NCI-H2171 treated with DMSO at 0.1 percent for 48 hours (cell line): ENCODE data around the gene TMEM114.

Source experiments
- DNase-seq: peaks from one replicate; lab custom pipeline; 2025; lab: John Stamatoyannopoulos, UW

TMEM114 gene

GRCh38 chr16:8589900-8590688 is at the start of gene TMEM114:
TMEM114 (minus strand) TSS chr16:8590511; CDS start chr16:8589838, 673 bp downstream.
- DNase-seq, result no peak

GRCh38 chr16:8639694-8640093 is 49.4 kb upstream of the TMEM114 start:
- peak; percentile 8 for DNase-seq

GRCh38 chr16:8634991-8635736 is 44.9 kb upstream of the TMEM114 start:
- no peak for DNase-seq

GRCh38 chr16:8632675-8633182 is 42.4 kb upstream of the TMEM114 start:
- no peak for DNase-seq

- DNase-seq, result no peak
Observed at GRCh38 chr16:8631818-8632465, 41.6 kb upstream of the TMEM114 start.

- no peak for DNase-seq
Observed at GRCh38 chr16:8631373-8631772, 41.1 kb upstream of the TMEM114 start.

- DNase-seq, result no peak
Observed at GRCh38 chr16:8630255-8630953, 40.1 kb upstream of the TMEM114 start.

GRCh38 chr16:8628981-8629725 is 38.8 kb upstream of the TMEM114 start:
- DNase-seq, result no peak

- no peak for DNase-seq
Observed at GRCh38 chr16:8627456-8627855, 37.1 kb upstream of the TMEM114 start.

GRCh38 chr16:8626946-8627345 is 36.6 kb upstream of the TMEM114 start:
- no peak for DNase-seq

GRCh38 chr16:8625491-8626087 is 35.3 kb upstream of the TMEM114 start:
- DNase-seq, result no peak

- no peak for DNase-seq
Observed at GRCh38 chr16:8623634-8624033, 33.3 kb upstream of the TMEM114 start.

- DNase-seq, result no peak
Observed at GRCh38 chr16:8622315-8622656, 32.0 kb upstream of the TMEM114 start.

- peak; percentile 88 for DNase-seq
Observed at GRCh38 chr16:8621572-8622314, 31.4 kb upstream of the TMEM114 start, which contains the start of gene METTL22. METTL22 (plus strand) TSS chr16:8621698; CDS start chr16:8625666, 3,968 bp downstream.

- DNase-seq, result no peak
Observed at GRCh38 chr16:8621222-8621571, 30.9 kb upstream of the TMEM114 start.

GRCh38 chr16:8620535-8620934 is 30.2 kb upstream of the TMEM114 start:
- DNase-seq, result no peak

- DNase-seq, result peak; percentile 56
Observed at GRCh38 chr16:8619671-8620370, 29.5 kb upstream of the TMEM114 start.

GRCh38 chr16:8614435-8615029 is 24.2 kb upstream of the TMEM114 start:
- DNase-seq, result no peak
